Nephron (organoid): ENCODE data around the gene MAP4K2.
A peak's percentile ranks its signal among the peaks of the same experiment; 100 is the strongest.

ENCODE experiments used
- H3K27ac Mint-ChIP-seq, 3 experiments: 2 replicates each; pipeline ENCODE4 v1.8.0; 2020; ENCODE audit warnings: mixed read lengths in 3 of 3, mild to moderate bottlenecking in 2 of 3, moderate library complexity in 1 of 3
- H3K27me3 Mint-ChIP-seq: 2 replicates; pipeline ENCODE4 v1.8.0; 2021; ENCODE audit warnings: low read depth, mild to moderate bottlenecking, moderate library complexity, mixed read lengths
- H3K36me3 Mint-ChIP-seq: 2 replicates; pipeline ENCODE4 v1.8.0; 2020; ENCODE audit warnings: low read depth, mixed read lengths
- H3K4me1 Mint-ChIP-seq: 2 replicates; pipeline ENCODE4 v1.8.0; 2020; ENCODE audit warnings: mixed read lengths
- H3K4me3 Mint-ChIP-seq, 3 experiments: 2 replicates each; pipeline ENCODE4 v1.8.0; 2020; ENCODE audit warnings: mild to moderate bottlenecking in 3 of 3, mixed read lengths in 3 of 3, moderate library complexity in 2 of 3
- H3K9me3 Mint-ChIP-seq: 2 replicates; pipeline ENCODE4 v1.8.0; 2020; ENCODE audit warnings: mixed read lengths
- TF ChIP-seq, protein P1 (sequence below), 3 experiments: fragments of 200-600 bp; sonication (generic); IDR thresholded peaks; one replicate each; pipeline ENCODE4 v1.5.0; 2021; ENCODE audit warnings: antibody characterized with exemption in 3 of 3; ENCODE audit not compliant: unreplicated experiment in 3 of 3

MAP4K2 gene

DNA sequence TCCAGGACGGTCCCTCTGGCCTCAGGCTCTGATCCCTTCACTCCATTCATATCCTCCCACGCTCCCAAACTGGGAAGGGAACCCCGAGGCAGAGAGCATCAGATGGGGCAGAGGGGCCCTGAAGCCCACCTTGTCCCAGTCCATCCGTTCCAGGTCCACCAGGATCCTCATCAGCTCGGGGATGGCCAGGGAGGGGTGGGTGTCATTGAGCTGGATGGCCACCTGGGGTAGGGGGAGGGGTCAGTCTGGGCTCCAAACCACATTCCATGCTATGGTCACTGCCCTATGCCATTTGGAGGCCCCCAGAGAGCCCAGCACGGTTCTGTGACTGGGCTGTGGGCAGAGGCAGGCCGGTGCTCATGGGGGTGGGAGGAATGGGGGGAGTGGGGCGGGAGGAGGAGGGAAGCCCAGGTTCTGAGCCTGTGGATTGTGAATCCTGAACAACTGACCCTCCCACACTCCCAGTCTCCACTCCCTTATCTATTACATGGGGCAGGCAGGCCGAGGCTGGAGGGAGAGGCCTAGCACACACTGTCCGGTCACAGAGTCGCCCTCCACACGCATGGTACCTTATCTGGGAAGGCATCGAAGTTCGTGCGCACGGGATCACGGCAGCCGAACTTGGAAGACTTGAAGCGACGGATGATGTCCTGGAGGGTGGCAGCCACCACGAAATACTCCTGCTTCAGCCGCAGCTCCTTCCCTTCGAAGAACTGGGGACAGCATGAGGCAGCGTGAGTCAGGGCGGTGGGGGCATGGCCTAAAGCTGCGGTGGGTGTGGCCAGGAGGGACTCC, 48.7 kb downstream of the MAP4K2 start:
- H3K27me3 Mint-ChIP-seq, result peaks cover 5% of the 10 kb centered on the region
- no peaks in the 10 kb centered on the region for H3K9me3 Mint-ChIP-seq
- H3K4me3 Mint-ChIP-seq, result no peak overlapping the region
- TF ChIP-seq, protein P1, sequence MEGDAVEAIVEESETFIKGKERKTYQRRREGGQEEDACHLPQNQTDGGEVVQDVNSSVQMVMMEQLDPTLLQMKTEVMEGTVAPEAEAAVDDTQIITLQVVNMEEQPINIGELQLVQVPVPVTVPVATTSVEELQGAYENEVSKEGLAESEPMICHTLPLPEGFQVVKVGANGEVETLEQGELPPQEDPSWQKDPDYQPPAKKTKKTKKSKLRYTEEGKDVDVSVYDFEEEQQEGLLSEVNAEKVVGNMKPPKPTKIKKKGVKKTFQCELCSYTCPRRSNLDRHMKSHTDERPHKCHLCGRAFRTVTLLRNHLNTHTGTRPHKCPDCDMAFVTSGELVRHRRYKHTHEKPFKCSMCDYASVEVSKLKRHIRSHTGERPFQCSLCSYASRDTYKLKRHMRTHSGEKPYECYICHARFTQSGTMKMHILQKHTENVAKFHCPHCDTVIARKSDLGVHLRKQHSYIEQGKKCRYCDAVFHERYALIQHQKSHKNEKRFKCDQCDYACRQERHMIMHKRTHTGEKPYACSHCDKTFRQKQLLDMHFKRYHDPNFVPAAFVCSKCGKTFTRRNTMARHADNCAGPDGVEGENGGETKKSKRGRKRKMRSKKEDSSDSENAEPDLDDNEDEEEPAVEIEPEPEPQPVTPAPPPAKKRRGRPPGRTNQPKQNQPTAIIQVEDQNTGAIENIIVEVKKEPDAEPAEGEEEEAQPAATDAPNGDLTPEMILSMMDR (IDR thresholded peaks at IDR 0.05; ENCODE audit: unreplicated experiment in 3 of 3), result no peak
- H3K4me1 Mint-ChIP-seq, result peaks cover 12% of the 10 kb centered on the region
- H3K36me3 Mint-ChIP-seq, result peaks cover 7% of the 10 kb centered on the region
- H3K27ac Mint-ChIP-seq, result no peak overlapping the region

DNA sequence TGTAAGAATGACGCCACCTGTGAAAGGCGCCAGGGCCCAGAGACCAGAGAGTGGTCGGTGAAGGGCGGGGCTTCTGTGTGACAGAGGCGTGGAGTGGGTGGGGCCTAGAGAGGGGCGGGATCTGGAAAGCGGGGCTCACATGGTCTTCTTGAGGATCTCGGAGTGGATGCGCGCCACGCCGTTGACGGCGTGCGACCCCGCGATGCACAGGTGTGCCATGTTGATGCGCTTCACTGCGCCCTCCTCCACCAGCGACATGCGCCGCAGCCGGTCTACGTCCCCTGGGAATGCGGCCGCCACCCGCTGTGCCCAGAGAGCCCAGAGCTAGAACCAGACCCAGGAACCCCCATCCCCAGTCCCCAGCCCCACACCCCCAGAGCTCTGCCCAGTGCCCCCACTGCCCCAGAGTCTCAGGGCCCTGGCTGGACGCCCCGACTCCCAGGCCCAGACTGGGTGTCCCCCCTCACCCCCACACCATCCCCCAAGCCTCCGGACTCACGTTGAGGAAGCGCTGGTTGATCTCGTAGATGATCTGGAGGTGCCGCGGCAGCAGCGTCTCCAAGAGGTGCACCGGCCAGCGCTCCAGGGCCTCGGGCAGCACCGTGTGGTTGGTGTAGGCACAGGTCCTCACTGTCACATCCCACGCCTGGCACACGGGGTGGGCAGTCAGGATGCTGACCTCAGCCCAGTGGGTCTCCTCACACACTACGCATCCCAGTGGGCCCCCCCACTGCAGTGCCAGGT, 49.5 kb downstream of the MAP4K2 start:
- TF ChIP-seq, protein P1 (IDR thresholded peaks at IDR 0.05; ENCODE audit: unreplicated experiment in 3 of 3), result no peak
- Mint-ChIP-seq H3K4me1 (peaks cover 11% of the 10 kb centered on the region), H3K27ac (no peak overlapping the region), H3K36me3 (peaks cover 7% of the 10 kb centered on the region), H3K4me3 (no peak overlapping the region), H3K9me3 (no peaks in the 10 kb centered on the region), H3K27me3 (peaks cover 5% of the 10 kb centered on the region)

DNA sequence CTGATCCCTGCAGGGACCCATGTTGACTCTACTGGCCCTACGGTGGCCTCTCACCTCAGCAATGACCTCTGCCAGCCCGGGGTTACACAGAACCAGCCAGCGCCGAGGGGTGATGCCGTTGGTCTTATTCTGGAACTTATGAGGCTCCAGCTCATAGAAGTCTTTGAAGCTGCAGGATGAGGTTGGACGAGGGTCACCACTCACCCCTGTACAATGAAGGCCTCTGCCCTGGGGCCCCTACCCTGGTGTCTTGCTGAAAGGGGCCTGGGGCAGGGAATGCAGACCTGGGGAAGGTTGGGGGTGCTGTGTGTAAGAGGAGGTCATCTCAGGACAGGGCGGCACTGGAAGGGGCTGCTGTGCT, 50.0 kb downstream of the MAP4K2 start:
- Mint-ChIP-seq H3K4me3 (no peak overlapping the region), H3K27ac (peak overlapping the region in 1 of 3 experiments; percentile 18), H3K9me3 (no peaks in the 10 kb centered on the region), H3K36me3 (peaks cover 7% of the 10 kb centered on the region), H3K4me1 (peaks cover 16% of the 10 kb centered on the region), H3K27me3 (peaks cover 5% of the 10 kb centered on the region)
- TF ChIP-seq, protein P1 (IDR thresholded peaks at IDR 0.05; ENCODE audit: unreplicated experiment in 3 of 3), result no peak

DNA sequence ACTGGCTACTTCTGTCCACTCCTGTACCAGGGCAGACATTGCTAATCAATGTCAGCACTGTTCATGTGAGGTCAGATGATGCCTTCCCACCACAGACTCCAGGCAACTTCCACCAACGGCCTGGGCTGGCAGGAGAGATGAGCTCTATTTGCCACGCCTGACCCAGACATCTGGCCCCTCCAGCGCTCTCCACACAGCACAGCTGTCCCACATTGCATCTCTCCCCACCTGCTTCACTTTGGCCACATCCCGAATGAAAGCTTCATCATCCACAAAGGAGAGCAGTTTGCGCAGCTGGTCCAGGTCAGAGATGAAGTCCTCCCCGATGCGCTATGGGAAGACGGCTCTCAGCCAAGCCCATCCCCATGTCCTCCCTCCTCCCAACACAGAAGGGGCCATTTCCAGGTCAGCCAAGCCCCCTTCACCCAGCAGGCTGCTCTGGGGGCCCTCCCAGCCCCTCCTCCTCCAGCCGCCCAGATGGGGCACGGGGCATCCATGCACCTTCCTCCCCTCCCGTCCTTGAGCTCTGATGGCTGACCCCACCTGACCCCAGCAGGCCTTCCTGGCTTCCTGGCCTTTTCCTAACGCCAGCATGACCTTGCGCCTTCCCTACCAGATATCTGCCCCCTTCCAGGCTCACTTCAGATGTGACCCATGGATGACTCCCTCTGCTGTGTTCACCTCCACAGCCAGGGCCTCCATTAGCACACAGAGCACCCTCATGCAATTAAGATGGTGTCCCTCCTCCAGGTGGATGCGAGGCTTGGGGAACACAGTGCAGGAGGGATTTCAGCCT, 50.6 kb downstream of the MAP4K2 start:
- TF ChIP-seq, protein P1 (IDR thresholded peaks at IDR 0.05; ENCODE audit: unreplicated experiment in 3 of 3), result no peak
- no peak overlapping the region for H3K4me3 Mint-ChIP-seq
- H3K36me3 Mint-ChIP-seq, result peaks cover 7% of the 10 kb centered on the region
- H3K9me3 Mint-ChIP-seq, result no peaks in the 10 kb centered on the region
- peaks cover 8% of the 10 kb centered on the region for H3K27me3 Mint-ChIP-seq
- peak overlapping the region in 1 of 3 experiments; percentile 18 for H3K27ac Mint-ChIP-seq
- H3K4me1 Mint-ChIP-seq, result peaks cover 18% of the 10 kb centered on the region

DNA sequence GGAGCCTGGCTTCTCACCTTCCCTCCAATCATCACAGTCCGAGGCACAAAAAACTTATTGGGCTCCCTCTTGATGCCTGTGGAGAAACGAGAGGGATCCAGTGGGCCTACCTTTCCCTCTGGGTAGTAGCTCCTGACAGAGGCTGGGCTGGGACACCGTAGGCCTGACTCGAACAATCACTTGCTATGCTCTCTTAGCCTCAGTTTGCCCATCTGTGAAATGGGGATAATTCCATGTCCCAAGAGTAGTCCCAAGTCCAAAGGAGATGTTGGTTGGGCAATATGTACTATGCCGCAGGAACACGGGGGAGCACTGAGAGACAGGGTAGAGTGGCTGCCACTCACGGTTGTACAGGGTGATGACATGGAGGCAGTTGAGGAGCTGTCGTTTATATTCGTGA, 51.4 kb downstream of the MAP4K2 start:
- Mint-ChIP-seq H3K36me3 (peaks cover 7% of the 10 kb centered on the region), H3K9me3 (no peaks in the 10 kb centered on the region), H3K27me3 (peaks cover 15% of the 10 kb centered on the region)

More for the DNA sequence above, 51.4 kb downstream of the MAP4K2 start:
- Mint-ChIP-seq H3K4me1 (peaks cover 18% of the 10 kb centered on the region), H3K27ac (no peak overlapping the region), H3K4me3 (no peak overlapping the region)
- TF ChIP-seq, protein P1 (IDR thresholded peaks at IDR 0.05; ENCODE audit: unreplicated experiment in 3 of 3), result no peak
